ENCODE results near the gene HIF3A.

GRCh38 chr19:46308510-46308909 is 11.7 kb downstream of the HIF3A start:
- TF ChIP-seq, protein P1, sequence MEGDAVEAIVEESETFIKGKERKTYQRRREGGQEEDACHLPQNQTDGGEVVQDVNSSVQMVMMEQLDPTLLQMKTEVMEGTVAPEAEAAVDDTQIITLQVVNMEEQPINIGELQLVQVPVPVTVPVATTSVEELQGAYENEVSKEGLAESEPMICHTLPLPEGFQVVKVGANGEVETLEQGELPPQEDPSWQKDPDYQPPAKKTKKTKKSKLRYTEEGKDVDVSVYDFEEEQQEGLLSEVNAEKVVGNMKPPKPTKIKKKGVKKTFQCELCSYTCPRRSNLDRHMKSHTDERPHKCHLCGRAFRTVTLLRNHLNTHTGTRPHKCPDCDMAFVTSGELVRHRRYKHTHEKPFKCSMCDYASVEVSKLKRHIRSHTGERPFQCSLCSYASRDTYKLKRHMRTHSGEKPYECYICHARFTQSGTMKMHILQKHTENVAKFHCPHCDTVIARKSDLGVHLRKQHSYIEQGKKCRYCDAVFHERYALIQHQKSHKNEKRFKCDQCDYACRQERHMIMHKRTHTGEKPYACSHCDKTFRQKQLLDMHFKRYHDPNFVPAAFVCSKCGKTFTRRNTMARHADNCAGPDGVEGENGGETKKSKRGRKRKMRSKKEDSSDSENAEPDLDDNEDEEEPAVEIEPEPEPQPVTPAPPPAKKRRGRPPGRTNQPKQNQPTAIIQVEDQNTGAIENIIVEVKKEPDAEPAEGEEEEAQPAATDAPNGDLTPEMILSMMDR (IDR thresholded peaks at IDR 0.05): no peak
- no peak for TF ChIP-seq POLR2A (IDR thresholded peaks at IDR 0.05)
- no peak for TF ChIP-seq POLR2AphosphoS5 (IDR thresholded peaks at IDR 0.05; ENCODE audit: insufficient read depth in 1 of 2, low read depth in 1 of 2)
